Neural crest cell (in vitro differentiated cells): ENCODE data around the gene GLI2. TPM values are rescaled to one million over a fixed set of nuclear protein-coding genes. Genes with fewer than 3 reads are reported as not detected.

ENCODE experiments used
- DNase-seq: peaks from one replicate; pipeline ENCODE4 v3.0.0; 2021; ENCODE audit warnings: low read depth, mixed read lengths, low spot score
- H3K27ac Mint-ChIP-seq: one replicate; pipeline ENCODE4 v1.8.0; 2021; ENCODE audit warnings: mild to moderate bottlenecking, mixed read lengths; ENCODE audit not compliant: unreplicated experiment
- H3K27me3 Mint-ChIP-seq: 2 replicates; pipeline ENCODE4 v1.8.0; 2021; ENCODE audit warnings: low read depth, mild to moderate bottlenecking, mixed read lengths
- H3K36me3 Mint-ChIP-seq: 2 replicates; pipeline ENCODE4 v1.8.0; 2021; ENCODE audit warnings: low read depth, mild to moderate bottlenecking, mixed read lengths
- H3K4me1 Mint-ChIP-seq: 2 replicates; pipeline ENCODE4 v1.8.0; 2021; ENCODE audit warnings: mixed read lengths
- H3K4me3 Mint-ChIP-seq: one replicate; pipeline ENCODE4 v1.8.0; 2021; ENCODE audit warnings: mild to moderate bottlenecking, mixed read lengths
- H3K9me3 Mint-ChIP-seq: 2 replicates; pipeline ENCODE4 v1.8.0; 2021; ENCODE audit warnings: mixed read lengths
- CTCF ChIP-seq: fragments of 200-600 bp; sonication (generic); conservative IDR thresholded peaks from 2 replicates; pipeline ENCODE4 v1.5.0; 2021; ENCODE audit warnings: antibody characterized with exemption, mild to moderate bottlenecking
- total RNA-seq: library from RNA; stranded (reverse); gene quantifications from 2 replicates; pipeline ENCODE4 v1.2.1, GENCODE V29; 2021

The GLI2 gene
- total RNA-seq, 1 donor from 2014 or later: 48.8 TPM

GRCh38 chr2:120733238-120733932 is 2.3 kb upstream of the GLI2 start:
- no peak for DNase-seq
- Mint-ChIP-seq H3K27me3 (peaks cover 44% of the 10 kb centered on the region), H3K4me1 (peaks cover 35% of the 10 kb centered on the region), H3K9me3 (no peaks in the 10 kb centered on the region), H3K4me3 (peak overlapping the region; percentile 82), H3K27ac (no peak overlapping the region), H3K36me3 (no peaks in the 10 kb centered on the region)
- no peak for TF ChIP-seq CTCF

GRCh38 chr2:120734930-120735651 is 577 bp upstream of the GLI2 start:
- Mint-ChIP-seq H3K36me3 (no peaks in the 10 kb centered on the region), H3K9me3 (no peaks in the 10 kb centered on the region), H3K27ac (no peak overlapping the region), H3K4me1 (peaks cover 42% of the 10 kb centered on the region), H3K4me3 (peak overlapping the region; percentile 88), H3K27me3 (peaks cover 57% of the 10 kb centered on the region)
- DNase-seq: no peak
- TF ChIP-seq CTCF: no peak

- peaks cover 65% of the 10 kb centered on the region for H3K27me3 Mint-ChIP-seq
- no peaks in the 10 kb centered on the region for H3K36me3 Mint-ChIP-seq
- H3K4me1 Mint-ChIP-seq: peaks cover 51% of the 10 kb centered on the region
- TF ChIP-seq CTCF: no peak
- no peak overlapping the region for H3K27ac Mint-ChIP-seq
- no peaks in the 10 kb centered on the region for H3K9me3 Mint-ChIP-seq
- peak overlapping the region; percentile 94 for H3K4me3 Mint-ChIP-seq
- DNase-seq: no peak
Observed at GRCh38 chr2:120736202-120736623, 545 bp downstream of the GLI2 start.

GRCh38 chr2:120736624-120737339 is 1.1 kb downstream of the GLI2 start:
- H3K27me3 Mint-ChIP-seq: peaks cover 67% of the 10 kb centered on the region
- H3K9me3 Mint-ChIP-seq: no peaks in the 10 kb centered on the region
- H3K27ac Mint-ChIP-seq: peak overlapping the region; percentile 92
- DNase-seq: peak; percentile 26
- H3K4me1 Mint-ChIP-seq: peaks cover 52% of the 10 kb centered on the region
- H3K36me3 Mint-ChIP-seq: no peaks in the 10 kb centered on the region
- TF ChIP-seq CTCF: no peak
- peak overlapping the region; percentile 94 for H3K4me3 Mint-ChIP-seq

GRCh38 chr2:120737340-120738101 is 1.9 kb downstream of the GLI2 start:
- peaks cover 58% of the 10 kb centered on the region for H3K4me1 Mint-ChIP-seq
- peaks cover 74% of the 10 kb centered on the region for H3K27me3 Mint-ChIP-seq
- H3K36me3 Mint-ChIP-seq: no peaks in the 10 kb centered on the region
- H3K9me3 Mint-ChIP-seq: no peaks in the 10 kb centered on the region
- peak overlapping the region; percentile 20 for H3K27ac Mint-ChIP-seq
- no peak for TF ChIP-seq CTCF
- peak overlapping the region; percentile 94 for H3K4me3 Mint-ChIP-seq
- DNase-seq: no peak
